Neural cell (in vitro differentiated cells): ENCODE measurements around the gene SNX30. TPM values are rescaled to one million over a fixed set of nuclear protein-coding genes. Genes with fewer than 3 reads are reported as not detected.

Experiments used
- H2AFZ ChIP-seq: fragments of 200-600, 300-800 bp; sonication (generic), shearing (Covaris generic); 2 replicates; pipeline ENCODE4 v1.6.0; 2014; ENCODE audit warnings: low read depth, mild to moderate bottlenecking, antibody characterized with exemption, low read length, moderate library complexity
- H3F3A ChIP-seq: fragments of 200-600 bp; shearing (Covaris generic); 2 replicates; pipeline ENCODE4 v1.6.1; 2016; ENCODE audit warnings: mild to moderate bottlenecking, moderate library complexity, mixed read lengths, antibody characterized with exemption, low read length; ENCODE audit not compliant: insufficient read depth, poor library complexity, severe bottlenecking
- H3K27ac ChIP-seq: fragments of 200-600, 300-800 bp; sonication (generic), shearing (Covaris generic); 2 replicates; pipeline ENCODE4 v1.5.1; 2014; ENCODE audit warnings: mild to moderate bottlenecking, low read length, moderate library complexity
- H3K27me3 ChIP-seq: fragments of 300-800, 200-600 bp; sonication (generic), shearing (Covaris generic); 2 replicates; pipeline ENCODE4 v1.6.0; 2014; ENCODE audit warnings: mild to moderate bottlenecking, low read depth, low read length, moderate library complexity; ENCODE audit not compliant: insufficient read depth
- H3K36me3 ChIP-seq: fragments of 300-800, 200-600 bp; sonication (generic), shearing (Covaris generic); 2 replicates; pipeline ENCODE4 v1.5.1; 2014; ENCODE audit warnings: mild to moderate bottlenecking, antibody characterized with exemption, low read length, moderate library complexity; ENCODE audit not compliant: insufficient read depth
- H3K4me2 ChIP-seq: fragments of 300-800, 200-600 bp; sonication (generic), shearing (Covaris generic); 2 replicates; pipeline ENCODE4 v1.6.0; 2014; ENCODE audit warnings: mild to moderate bottlenecking, low read length
- H3K4me3 ChIP-seq: fragments of 300-800, 200-600 bp; sonication (generic), shearing (Covaris generic); 2 replicates; pipeline ENCODE4 v1.5.1; 2014; ENCODE audit warnings: mild to moderate bottlenecking, low read length, moderate library complexity
- H3K79me2 ChIP-seq: fragments of 200-600 bp; shearing (Covaris generic); replicated peaks from 2 replicates; pipeline ENCODE4 v1.6.0; 2014; ENCODE audit warnings: mild to moderate bottlenecking, low read length, moderate library complexity; ENCODE audit not compliant: insufficient read depth
- H3K9ac ChIP-seq: fragments of 300-800, 200-600 bp; sonication (generic), shearing (Covaris generic); 2 replicates; pipeline ENCODE4 v1.6.1; 2016; ENCODE audit warnings: mild to moderate bottlenecking, low read length, mixed read lengths
- H3K9me2 ChIP-seq: fragments of 200-600 bp; shearing (Covaris generic); 2 replicates; pipeline ENCODE4 v1.6.1; 2016; ENCODE audit warnings: mild to moderate bottlenecking, low read length, mixed read lengths; ENCODE audit not compliant: insufficient read depth
- H3K9me3 ChIP-seq: fragments of 200-600, 300-800 bp; sonication (generic), shearing (Covaris generic); 2 replicates; pipeline ENCODE4 v1.6.1; 2016; ENCODE audit warnings: mild to moderate bottlenecking, mixed run types, low read length, moderate library complexity, mixed read lengths
- H4K20me1 ChIP-seq: fragments of 200-600 bp; shearing (Covaris generic); 2 replicates; pipeline ENCODE4 v1.6.1; 2016; ENCODE audit warnings: mild to moderate bottlenecking, mixed run types; ENCODE audit not compliant: insufficient read depth
- EP300 ChIP-seq: fragments of 450-650 bp; conservative IDR thresholded peaks from 2 replicates; pipeline ENCODE4 v1.6.1; 2014; ENCODE audit warnings: antibody characterized with exemption, mild to moderate bottlenecking, moderate library complexity; ENCODE audit not compliant: poor library complexity, severe bottlenecking
- EZH2 ChIP-seq: fragments of 200-600, 300-800 bp; shearing (Covaris generic), sonication (generic); IDR thresholded peaks from 2 replicates; pipeline ENCODE4 v1.6.1; 2014; ENCODE audit warnings: antibody characterized with exemption, low read length, borderline replicate concordance, mild to moderate bottlenecking; ENCODE audit not compliant: insufficient read depth, poor library complexity, severe bottlenecking
- MXI1 ChIP-seq: fragments of 450-650 bp; conservative IDR thresholded peaks from 2 replicates; pipeline ENCODE4 v1.6.1; 2014; ENCODE audit warnings: antibody characterized with exemption, mild to moderate bottlenecking; ENCODE audit not compliant: poor library complexity, severe bottlenecking
- POLR2AphosphoS5 ChIP-seq: IDR thresholded peaks from 2 replicates; pipeline ENCODE4 v1.6.1; 2012
- RAD21 ChIP-seq: fragments of 450-650 bp; conservative IDR thresholded peaks from 2 replicates; pipeline ENCODE4 v1.6.1; 2014; ENCODE audit warnings: antibody characterized with exemption, mild to moderate bottlenecking, moderate library complexity
- SMC3 ChIP-seq: fragments of 450-650 bp; conservative IDR thresholded peaks from 2 replicates; pipeline ENCODE4 v1.6.1; 2014; ENCODE audit warnings: antibody characterized with exemption, mild to moderate bottlenecking, moderate library complexity; ENCODE audit not compliant: poor library complexity
- TAF1 ChIP-seq: IDR thresholded peaks from 2 replicates; pipeline ENCODE4 v1.6.1; 2012; ENCODE audit warnings: low read depth
- polyA plus RNA-seq: library from polyadenylated mRNA; depleted of rRNA; stranded (reverse); fragments of >200 nt; gene quantifications from 2 replicates; pipeline ENCODE4 v1.2.3, GENCODE V29; 2014
- TF ChIP-seq, protein P1 (sequence below): fragments of 450-650 bp; IDR thresholded peaks from 2 replicates; pipeline ENCODE4 v1.5.1; 2014; ENCODE audit warnings: antibody characterized with exemption, mild to moderate bottlenecking, moderate library complexity; ENCODE audit not compliant: poor library complexity, severe bottlenecking
- TF ChIP-seq, protein P2 (sequence below): IDR thresholded peaks from 2 replicates; pipeline ENCODE4 v1.6.1; 2012; ENCODE audit warnings: borderline replicate concordance

SNX30 gene
- polyA plus RNA-seq, 1 donor from 2014 or later = 30.0 TPM

DNA sequence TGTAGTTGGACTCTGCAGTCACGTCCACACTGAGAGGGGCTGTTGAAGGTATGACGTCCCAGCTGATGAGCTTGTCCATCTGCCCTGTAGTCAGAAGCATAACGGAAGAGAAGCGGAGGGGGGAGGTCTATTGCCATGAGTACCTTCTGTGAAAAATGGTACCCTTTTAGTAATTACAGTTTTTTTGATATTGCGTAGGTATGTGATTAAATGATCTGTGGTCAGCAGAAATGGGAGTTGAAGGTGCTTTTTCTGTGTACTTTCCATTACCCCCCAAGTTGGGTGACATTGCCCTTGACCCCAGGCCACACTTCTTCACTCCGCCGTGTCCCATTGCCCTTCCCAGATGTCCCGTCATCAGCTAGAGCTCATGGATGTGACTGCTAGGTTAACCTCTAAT lies 45.9 kb downstream of the SNX30 start:
- H3K27ac ChIP-seq = no peak overlapping the region
- no peak overlapping the region for H2AFZ ChIP-seq
- H3K36me3 ChIP-seq = no peaks in the 10 kb centered on the region
- H3K4me2 ChIP-seq = no peak overlapping the region
- no peaks in the 10 kb centered on the region for H3K27me3 ChIP-seq
- H3F3A ChIP-seq = no peaks in the 10 kb centered on the region
- H3K9ac ChIP-seq = no peak overlapping the region
- no peak overlapping the region for H3K4me3 ChIP-seq
- peaks cover 2% of the 10 kb centered on the region for H3K79me2 ChIP-seq
- H3K9me3 ChIP-seq = no peaks in the 10 kb centered on the region
- TF ChIP-seq MXI1 (no peak), SMC3 (no peak), TAF1 (no peak), POLR2AphosphoS5 (no peak), EZH2 (no peak), EP300 (no peak)
- TF ChIP-seq, protein P1, sequence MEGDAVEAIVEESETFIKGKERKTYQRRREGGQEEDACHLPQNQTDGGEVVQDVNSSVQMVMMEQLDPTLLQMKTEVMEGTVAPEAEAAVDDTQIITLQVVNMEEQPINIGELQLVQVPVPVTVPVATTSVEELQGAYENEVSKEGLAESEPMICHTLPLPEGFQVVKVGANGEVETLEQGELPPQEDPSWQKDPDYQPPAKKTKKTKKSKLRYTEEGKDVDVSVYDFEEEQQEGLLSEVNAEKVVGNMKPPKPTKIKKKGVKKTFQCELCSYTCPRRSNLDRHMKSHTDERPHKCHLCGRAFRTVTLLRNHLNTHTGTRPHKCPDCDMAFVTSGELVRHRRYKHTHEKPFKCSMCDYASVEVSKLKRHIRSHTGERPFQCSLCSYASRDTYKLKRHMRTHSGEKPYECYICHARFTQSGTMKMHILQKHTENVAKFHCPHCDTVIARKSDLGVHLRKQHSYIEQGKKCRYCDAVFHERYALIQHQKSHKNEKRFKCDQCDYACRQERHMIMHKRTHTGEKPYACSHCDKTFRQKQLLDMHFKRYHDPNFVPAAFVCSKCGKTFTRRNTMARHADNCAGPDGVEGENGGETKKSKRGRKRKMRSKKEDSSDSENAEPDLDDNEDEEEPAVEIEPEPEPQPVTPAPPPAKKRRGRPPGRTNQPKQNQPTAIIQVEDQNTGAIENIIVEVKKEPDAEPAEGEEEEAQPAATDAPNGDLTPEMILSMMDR = no peak
- TF ChIP-seq, protein P2, sequence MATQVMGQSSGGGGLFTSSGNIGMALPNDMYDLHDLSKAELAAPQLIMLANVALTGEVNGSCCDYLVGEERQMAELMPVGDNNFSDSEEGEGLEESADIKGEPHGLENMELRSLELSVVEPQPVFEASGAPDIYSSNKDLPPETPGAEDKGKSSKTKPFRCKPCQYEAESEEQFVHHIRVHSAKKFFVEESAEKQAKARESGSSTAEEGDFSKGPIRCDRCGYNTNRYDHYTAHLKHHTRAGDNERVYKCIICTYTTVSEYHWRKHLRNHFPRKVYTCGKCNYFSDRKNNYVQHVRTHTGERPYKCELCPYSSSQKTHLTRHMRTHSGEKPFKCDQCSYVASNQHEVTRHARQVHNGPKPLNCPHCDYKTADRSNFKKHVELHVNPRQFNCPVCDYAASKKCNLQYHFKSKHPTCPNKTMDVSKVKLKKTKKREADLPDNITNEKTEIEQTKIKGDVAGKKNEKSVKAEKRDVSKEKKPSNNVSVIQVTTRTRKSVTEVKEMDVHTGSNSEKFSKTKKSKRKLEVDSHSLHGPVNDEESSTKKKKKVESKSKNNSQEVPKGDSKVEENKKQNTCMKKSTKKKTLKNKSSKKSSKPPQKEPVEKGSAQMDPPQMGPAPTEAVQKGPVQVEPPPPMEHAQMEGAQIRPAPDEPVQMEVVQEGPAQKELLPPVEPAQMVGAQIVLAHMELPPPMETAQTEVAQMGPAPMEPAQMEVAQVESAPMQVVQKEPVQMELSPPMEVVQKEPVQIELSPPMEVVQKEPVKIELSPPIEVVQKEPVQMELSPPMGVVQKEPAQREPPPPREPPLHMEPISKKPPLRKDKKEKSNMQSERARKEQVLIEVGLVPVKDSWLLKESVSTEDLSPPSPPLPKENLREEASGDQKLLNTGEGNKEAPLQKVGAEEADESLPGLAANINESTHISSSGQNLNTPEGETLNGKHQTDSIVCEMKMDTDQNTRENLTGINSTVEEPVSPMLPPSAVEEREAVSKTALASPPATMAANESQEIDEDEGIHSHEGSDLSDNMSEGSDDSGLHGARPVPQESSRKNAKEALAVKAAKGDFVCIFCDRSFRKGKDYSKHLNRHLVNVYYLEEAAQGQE = no peak
- no peaks in the 10 kb centered on the region for H3K9me2 ChIP-seq
- no peaks in the 10 kb centered on the region for H4K20me1 ChIP-seq

DNA sequence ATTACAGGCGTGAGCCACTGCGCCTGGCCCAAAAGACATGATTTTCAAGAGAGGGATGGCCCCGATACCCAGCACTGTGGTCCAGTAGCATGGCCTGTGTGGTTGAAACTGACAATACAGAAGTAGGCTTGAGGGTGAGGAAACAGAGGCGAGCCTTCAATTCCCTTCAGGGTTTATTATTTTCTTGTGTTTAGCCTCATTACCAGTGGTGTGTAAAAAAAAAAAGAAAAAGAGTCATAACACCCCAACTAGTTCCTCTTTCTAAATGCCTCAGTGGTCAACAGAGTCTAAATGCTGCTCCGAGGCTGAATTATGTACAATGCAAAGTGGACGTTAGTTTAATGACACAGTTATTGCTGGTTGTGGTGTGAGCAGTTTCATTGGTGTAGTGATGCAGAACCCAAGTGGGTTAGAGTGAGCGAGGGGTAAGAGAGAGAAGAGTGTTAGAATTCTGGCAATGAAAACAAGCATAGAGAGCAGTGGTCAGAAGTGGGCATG lies 58.8 kb downstream of the SNX30 start:
- Histone ChIP-seq H4K20me1 (no peaks in the 10 kb centered on the region), H3K9me3 (no peaks in the 10 kb centered on the region), H3K27ac (no peak overlapping the region), H3F3A (no peaks in the 10 kb centered on the region), H3K9me2 (no peaks in the 10 kb centered on the region), H3K4me3 (no peak overlapping the region), H3K36me3 (no peaks in the 10 kb centered on the region), H3K27me3 (no peaks in the 10 kb centered on the region), H2AFZ (no peak overlapping the region), H3K9ac (no peak overlapping the region), H3K79me2 (no peaks in the 10 kb centered on the region), H3K4me2 (no peak overlapping the region)
- no peak for TF ChIP-seq EZH2
- TF ChIP-seq TAF1 = no peak
- TF ChIP-seq MXI1 = no peak
- TF ChIP-seq POLR2AphosphoS5 = no peak
- TF ChIP-seq, protein P1 = no peak
- TF ChIP-seq, protein P2 = no peak
- no peak for TF ChIP-seq SMC3
- no peak for TF ChIP-seq RAD21
- TF ChIP-seq EP300 = no peak
